Measurements from ENCODE around the gene LPIN1.
A peak's percentile ranks its signal among the peaks of the same experiment; 100 is the strongest.

The LPIN1 gene, protein sequence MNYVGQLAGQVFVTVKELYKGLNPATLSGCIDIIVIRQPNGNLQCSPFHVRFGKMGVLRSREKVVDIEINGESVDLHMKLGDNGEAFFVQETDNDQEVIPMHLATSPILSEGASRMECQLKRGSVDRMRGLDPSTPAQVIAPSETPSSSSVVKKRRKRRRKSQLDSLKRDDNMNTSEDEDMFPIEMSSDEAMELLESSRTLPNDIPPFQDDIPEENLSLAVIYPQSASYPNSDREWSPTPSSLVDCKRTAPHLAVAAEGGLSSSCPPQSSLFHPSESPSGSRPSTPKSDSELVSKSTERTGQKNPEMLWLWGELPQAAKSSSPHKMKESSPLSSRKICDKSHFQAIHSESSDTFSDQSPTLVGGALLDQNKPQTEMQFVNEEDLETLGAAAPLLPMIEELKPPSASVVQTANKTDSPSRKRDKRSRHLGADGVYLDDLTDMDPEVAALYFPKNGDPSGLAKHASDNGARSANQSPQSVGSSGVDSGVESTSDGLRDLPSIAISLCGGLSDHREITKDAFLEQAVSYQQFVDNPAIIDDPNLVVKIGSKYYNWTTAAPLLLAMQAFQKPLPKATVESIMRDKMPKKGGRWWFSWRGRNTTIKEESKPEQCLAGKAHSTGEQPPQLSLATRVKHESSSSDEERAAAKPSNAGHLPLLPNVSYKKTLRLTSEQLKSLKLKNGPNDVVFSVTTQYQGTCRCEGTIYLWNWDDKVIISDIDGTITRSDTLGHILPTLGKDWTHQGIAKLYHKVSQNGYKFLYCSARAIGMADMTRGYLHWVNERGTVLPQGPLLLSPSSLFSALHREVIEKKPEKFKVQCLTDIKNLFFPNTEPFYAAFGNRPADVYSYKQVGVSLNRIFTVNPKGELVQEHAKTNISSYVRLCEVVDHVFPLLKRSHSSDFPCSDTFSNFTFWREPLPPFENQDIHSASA

DNA sequence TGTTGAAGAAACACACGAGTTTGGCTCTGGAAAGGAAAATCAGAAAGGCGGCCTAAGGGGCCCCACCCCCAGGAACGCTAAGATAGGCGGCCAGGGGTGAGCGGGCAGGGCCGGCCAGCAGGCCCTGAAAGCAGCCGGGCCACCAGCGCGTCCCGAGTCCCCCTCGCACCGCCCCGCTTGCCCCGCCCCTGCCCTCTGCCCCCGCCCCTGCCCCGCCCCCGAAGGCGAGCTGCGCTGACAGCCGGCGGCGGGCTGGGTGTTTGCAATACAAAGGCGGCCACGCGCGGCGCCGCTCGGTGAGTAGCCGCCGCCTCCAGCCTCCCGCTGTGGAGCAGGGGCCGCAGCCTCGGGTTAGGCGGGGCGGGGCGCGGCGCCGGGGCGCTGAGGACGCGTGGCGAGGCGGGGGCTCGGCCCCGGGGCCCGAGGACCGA is at the start of gene LPIN1:
LPIN1 (plus strand) TSS at position 257 of the 431 bp plus-strand sequence. CDS start 18,910 bp downstream, outside the sequence.
- peak; percentile 90 for DNase-seq

DNA sequence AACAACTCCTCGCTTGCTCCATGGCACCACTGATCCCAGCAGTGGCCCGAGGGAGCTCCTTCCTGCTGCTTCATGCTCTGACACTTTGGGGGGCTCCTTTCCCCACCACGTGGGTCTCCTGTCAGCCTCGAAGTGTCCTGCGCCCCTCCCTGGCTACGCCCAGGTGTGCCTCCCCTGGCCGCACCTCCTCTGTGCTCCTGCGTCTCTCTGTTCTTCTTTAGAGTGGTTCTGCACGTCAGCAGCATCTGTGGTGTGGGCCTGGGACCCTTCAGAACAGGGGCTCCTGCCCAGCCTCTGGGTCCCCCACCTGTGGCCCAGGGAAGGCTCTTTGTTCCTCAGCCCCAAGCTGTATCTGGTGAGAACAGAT is 49.7 kb upstream of the LPIN1 start:
- no peak for DNase-seq

DNA sequence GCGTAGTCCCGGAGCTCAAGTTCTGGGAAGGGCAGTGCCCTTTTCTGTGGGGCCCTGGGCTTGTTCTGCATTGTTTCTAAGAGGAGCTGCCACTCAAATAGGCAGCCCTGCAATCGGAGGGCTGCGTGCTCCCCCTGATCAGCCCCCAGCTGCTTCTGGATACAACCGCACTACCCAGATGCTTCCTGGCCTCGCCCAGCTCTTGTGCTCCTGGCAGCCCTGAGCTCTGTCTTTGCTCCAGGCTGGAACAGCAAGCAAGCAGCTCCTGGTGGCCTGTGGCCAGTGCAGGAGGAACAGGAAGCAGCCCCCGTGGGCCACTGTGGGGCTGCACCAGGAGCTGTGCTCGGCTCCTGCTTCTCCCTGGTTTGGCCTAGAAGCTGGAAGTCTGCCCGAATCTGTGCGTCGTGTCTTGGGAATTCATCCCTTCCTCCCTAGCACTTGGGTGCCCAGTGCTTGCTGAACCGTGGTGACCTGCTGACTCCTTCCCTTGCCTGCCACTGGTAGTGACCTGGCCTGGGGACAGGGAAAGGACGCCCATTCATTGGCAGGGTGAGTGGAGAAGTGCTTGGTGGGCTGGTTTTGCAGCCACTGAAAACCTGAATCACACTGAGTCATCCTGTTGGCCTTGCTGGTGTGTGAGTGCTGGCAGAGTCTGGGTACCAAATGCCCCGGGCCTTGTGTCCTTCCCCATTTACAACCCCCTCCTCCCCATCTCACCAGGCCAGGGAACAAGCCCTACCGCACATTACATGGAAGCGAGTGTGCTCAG is 49.1 kb upstream of the LPIN1 start:
- no peak for DNase-seq

DNA sequence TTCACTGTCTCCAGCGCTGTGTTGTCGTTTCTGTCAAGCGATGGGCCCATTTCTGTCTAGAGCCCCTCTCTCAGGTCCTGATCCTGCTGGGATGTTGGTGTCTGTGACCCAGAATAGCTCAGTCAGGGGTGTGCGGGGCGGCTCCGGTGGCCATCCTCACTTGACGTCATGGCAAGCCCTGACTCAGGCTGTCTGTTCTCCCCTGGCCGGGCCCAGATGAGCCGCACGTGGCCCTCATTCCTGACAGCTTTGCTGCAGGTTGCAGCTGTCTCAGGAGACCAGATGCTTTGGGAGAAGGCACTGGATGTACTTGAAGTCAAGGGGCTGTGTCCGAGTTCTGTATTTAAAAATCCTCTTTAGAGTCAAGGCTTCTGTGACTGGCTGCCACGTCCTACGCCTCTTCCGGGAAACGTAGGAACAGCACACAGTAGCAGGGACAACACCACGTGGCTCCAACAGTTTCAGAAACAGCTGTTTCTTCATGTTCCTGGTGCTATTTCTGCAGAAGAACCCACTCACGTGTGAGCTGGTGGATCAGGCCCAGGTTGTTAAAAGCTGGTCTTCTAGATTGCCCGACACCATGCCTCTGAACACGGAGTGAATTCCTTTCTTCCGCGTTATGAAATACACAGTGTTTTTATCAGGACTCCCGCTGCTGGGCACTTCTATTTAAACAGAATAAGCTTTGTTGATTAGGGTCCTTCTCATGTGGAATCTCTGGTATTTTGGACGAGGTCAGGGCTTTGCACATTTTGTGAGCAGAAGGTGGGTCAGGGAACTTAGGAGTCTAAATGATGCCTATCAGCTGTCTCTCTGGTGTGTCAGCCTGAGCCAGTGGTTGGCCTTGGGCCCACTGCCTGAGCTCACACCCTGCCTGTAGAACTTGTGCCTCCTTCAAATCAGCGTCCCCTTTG is 48.2 kb upstream of the LPIN1 start:
- no peak for DNase-seq

DNA sequence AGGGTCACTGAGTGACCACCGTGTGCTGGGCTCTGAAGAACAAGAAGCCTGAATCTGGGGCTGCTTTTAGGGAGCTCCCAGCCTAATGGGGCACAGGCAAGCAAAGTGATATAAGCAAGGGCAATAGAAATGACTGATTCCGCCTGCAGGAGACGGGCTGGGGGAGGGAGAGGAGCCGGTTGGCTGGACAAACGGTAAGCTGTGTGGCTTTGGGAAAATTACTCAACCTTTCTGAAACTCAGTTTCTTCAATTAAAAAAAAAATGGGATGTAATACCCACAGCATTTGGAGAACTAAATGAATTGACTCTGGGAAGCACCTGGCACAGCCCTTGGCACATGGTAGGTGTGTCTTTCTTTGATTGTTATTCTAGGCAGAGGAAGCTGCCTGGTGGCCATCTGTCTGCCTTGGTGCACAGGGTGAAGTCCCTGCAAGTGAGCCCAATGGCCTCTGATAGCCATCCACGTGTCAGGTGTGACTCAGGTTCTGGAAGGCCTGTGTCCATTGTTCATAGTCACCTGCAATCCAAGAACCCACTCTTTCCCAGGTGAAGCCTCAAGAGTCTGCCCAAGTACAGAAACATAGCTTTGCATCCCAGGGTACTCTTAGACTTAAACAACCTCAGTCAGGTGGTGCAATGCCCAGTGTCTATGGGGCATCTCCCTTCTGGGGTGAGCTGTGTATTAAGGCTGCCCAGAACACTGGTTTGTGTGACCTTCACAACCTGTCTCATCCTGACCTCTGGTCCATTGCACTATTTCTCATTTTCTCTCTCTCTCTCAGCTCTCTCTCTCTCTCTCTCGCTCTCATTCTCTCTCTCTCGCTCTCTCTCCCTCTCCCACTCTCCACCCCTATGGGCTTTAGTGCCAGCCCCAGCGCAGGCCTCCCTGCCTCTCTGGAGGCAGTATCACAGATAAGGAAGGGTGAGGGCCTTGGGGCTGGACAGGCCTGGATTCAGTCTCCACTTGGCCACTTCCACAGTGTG is 46.5 kb upstream of the LPIN1 start:
- DNase-seq: no peak

DNA sequence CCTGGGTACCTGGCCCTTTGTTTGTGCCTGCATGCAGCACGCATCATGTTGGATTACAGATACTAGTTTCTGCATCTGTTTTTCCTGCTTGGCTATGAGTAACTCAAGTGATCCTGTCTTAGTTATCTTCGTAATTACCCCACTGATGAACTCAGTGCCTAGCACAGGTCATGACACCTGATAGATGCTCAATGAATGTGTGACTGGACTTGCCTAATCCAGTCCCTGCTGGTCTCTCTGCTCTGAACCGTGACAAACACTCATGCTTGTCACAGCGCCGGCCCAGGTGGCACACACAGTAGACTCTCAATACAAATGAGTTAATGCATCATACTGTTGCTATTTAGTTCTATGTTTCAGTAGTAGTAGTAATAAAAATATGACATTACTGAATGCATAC is 45.2 kb upstream of the LPIN1 start:
- no peak for DNase-seq

DNA sequence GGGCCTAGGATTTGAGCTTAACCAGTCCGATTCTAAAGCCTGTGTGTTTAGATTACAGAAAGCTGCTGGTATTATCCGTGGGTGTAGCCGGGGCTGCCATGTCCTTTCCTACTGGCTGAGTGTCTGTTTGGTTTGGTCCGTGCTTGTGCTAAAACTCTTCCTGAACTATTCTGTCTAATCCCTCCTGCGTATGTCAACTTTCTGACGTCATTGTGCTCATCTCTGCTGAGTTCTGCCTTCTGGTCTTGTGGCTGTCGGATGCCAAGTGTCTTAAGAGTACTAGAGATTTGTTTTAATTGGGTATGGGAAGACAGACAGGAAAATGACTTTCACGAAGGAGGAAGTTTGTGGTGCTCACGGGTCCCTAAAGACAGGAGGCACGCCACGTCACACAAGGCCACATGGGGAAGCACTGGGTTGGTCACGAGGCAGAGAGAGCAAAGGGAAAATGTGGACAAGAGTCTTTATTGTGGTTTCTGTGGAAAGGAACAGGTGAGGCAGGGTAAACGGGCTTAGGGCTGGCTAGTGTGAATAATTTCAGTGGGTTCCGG is 44.6 kb upstream of the LPIN1 start:
- DNase-seq: no peak

DNA sequence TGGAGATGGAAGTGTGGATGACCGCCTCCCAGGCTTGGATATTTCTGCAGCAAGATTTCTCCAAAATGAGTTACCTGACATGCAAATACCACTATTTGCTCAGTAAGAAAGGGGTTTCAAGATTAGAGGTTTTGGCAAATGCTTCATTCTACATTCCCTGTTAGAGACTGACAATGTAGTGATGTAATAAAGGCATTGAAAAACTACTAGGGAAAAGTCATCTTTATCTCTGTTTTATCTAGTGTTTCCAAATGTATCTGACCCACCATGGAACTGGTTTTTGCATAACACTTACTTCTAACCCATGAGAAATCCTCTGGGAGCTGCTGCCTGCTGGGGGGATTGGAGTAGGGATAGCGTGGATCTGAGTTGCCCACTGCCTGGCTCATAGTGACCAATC is 43.5 kb upstream of the LPIN1 start:
- no peak for DNase-seq

DNA sequence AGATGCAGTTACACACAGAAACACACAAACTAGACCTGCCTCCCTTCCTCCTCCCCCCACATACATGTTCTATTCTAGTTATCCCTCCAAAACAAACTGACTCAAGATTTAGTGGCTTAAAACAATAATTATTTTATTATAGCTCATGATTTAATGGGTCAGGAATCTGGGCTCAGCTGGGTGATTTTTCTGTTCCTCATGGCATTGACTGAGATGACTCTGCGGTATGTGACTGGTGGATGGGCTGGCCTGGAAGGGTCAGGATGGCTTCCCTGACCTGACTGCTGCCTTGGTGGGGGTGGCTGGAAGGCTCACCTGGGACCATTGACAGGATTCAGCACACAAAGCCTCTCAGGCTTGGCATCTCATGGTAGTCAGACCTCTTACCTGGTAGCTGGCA is 42.7 kb upstream of the LPIN1 start:
- DNase-seq: no peak

DNA sequence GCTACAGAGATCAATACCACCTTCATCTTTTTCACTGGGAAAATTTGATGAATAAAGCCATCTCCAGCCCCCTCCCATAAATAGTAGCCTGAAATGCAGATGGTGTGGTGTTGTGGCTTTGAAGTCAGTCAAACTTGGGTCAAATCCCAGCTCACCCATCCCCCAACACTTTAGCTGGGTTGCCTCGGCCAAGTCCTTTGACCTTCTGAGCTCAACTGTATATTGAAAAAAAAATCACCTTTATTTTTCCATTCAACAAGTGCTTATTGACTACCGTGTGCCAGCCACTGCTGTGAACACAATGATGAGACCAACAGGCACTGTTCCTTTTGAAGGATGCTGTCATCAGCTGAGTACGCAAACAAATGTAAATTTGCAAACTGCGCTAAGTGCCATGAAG is 41.4 kb upstream of the LPIN1 start:
- DNase-seq: no peak

DNA sequence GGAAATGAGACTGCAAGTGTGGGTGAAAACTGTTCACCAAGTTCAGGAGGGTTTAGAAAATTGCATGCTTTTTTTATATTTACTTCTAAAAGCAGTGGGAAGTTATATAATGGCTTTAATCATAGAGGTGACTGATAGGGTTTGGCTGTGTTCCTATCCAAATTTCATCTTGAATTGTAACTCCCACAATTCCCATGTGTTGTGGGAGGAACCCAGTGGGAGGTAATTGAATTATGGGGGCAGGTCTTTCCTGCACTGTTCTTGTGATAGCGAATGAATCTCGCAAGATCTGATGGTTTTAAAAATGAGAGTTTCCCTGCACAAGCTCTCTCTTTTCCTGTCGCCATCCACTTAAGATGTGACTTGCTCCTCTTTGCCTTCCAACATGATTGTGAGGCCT is 40.7 kb upstream of the LPIN1 start:
- DNase-seq: no peak

DNA sequence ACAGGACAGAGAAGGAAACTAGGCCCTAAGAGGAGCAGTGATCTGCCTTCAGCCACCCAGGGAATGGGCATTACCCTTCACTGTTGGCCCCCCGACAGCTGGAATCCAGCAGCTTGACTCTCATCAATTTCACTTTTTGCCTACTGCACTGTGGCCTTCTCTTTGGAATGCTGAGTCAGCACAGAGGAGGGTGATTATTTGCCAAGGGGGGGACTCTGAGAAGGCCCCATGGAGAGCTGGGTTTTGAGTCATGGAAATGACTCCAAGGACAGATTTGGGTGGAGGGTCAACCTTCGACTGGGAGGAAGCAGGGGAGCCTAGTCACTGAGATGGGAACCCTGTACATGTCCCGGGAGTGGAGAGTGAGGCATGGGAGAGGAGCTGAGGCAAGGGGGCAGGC is 38.3 kb upstream of the LPIN1 start:
- no peak for DNase-seq

DNA sequence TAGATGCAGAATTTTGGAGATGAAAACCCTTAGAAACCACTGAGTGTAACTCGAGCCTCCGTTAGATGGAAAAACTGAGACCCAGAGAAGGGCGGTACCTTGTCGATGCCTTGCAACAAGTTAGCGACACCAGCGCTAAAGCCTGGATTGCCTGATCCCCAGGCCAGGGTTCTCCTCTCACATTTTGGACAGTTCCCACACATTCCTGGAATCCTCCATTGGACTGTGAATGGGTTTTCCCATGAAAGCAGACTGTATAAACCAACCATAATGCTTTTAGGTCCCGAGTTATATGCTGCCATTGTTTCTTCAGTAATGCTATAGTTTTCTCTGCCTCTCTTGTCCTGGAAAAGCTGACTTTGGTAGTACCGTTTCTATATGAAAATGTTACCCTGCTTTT is 37.1 kb upstream of the LPIN1 start:
- no peak for DNase-seq

DNA sequence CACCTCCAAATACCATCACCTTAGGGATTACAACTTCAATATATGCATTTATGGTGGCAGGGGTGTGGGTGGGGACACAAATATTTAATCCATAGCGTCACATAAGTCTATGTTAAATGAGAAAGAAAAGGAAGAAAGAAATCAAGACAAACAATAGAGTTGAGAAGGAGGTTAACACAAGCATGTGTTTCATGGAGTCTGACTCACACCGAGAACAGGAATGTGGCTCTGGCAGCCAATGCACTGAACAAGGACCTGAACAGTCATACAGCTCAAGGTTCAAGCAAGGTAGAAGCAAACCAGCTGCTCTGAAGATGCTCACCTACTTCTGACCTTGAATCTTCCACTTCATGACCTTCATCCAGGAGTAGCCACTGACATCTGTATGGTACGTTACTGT is 36.2 kb upstream of the LPIN1 start:
- DNase-seq: no peak

DNA sequence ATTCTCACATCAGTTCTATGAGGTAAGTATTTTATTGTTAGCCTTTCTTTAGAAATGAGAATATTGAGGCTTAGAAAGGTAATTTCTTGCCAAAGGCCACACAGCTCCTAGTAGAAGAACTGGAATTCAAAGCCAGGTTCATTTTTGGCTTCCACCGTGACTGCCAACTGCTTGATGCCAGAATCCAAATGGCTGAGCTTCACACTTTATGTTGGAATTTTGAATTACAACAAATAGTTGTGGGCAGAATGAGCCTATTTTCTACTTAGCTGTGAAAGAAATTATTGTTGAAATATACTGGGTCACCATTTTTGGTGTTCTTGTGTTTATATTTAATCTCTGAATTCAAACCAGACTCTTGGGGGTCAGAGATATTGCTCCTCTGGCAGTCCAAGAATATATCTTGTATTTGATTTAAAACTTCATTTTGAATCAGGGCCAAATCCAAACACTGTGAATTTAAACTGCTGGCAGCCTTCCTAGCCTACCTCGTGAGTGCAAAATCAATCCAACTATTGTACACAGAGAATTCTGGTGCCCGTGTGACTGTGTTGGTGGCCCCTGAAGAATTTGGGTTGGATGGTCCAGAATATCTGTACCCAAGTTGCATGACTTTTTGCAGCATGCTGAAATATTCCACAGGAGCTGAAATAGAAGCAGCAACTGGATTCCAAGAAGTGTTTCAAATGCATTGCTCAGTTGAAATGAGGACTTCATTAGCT is 35.6 kb upstream of the LPIN1 start:
- DNase-seq: no peak

DNA sequence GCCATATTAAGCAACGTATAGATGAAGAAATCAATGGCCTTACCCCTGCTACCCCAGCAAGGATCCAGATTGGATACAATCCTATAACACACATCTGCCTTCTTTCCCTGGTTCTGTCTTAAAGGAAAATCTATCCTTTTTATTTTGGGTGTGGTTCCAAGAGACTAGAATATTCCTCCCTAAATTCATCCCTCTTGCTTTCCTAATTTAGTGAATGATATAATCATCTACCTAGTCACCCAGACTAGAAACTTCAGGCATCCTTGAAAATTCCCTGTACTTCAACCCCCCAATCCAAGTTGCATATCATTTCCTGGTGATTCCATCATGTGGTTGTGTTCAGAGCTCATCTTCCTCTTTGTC is 35.1 kb upstream of the LPIN1 start:
- no peak for DNase-seq

DNA sequence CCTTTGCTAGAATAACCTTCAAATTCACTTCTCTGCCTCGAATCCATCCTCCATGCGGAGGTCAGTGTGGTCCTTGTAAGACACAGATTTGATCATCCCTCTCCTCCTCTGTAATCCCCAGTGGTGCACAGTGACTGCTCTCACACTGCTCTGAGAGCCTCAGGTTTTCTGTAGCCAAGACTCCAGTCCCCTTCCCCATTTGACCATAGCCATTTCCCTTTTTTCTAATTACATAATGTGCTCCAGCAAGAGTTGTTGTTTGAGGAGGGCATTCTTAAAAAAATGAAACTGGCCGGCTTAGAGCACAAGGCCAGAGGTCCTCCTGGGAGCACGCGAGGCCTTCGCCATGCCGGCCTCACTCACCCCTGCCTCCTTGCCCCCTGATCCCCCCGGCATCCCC is 34.7 kb upstream of the LPIN1 start:
- DNase-seq: no peak

DNA sequence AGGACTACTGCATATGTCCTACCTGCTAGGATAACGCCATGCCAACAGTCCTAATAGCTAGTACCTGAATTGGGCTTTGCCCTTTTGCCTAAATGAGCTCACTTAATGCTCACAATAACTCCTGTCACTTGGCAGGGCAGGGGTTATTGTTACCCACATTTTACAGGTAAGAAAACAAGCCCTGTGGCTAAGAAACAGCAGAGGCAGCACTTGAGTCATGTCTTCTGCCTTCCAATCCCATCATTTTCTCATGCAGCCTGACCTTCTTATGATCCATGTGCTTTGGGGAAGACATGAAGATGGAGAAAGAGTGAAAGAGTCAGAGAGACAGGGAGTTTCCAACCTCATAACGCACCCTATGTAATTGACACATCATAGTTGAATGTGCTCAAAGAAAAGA is 33.6 kb upstream of the LPIN1 start:
- DNase-seq: no peak

DNA sequence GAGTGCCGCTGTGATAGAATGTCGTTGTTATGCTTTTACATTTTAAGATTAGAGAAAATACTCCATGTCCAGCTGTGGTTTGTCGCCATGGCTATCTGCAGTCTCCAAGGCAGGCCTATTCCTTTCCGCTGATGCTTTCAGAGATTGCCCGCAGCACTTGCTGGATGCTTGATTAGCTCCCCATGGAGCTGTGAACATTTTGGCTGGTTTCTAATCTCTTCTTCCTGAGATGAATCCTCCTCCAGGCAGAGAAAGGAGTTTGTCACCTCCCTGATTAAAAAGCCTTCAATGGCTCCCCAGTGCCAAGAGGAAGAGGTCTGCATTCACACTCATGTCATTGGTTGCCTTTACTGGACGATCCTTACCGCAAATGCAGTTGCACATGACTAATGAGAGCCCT is 32.6 kb upstream of the LPIN1 start:
- DNase-seq: no peak

Measured in activated T-cell treated with anti-CD3 and anti-CD28 coated beads, Interleukin-2, amount 50 U/mL, for 1 hour (primary cell).